ENCODE measurements around the gene ACBD6.

The ACBD6 gene

DNA sequence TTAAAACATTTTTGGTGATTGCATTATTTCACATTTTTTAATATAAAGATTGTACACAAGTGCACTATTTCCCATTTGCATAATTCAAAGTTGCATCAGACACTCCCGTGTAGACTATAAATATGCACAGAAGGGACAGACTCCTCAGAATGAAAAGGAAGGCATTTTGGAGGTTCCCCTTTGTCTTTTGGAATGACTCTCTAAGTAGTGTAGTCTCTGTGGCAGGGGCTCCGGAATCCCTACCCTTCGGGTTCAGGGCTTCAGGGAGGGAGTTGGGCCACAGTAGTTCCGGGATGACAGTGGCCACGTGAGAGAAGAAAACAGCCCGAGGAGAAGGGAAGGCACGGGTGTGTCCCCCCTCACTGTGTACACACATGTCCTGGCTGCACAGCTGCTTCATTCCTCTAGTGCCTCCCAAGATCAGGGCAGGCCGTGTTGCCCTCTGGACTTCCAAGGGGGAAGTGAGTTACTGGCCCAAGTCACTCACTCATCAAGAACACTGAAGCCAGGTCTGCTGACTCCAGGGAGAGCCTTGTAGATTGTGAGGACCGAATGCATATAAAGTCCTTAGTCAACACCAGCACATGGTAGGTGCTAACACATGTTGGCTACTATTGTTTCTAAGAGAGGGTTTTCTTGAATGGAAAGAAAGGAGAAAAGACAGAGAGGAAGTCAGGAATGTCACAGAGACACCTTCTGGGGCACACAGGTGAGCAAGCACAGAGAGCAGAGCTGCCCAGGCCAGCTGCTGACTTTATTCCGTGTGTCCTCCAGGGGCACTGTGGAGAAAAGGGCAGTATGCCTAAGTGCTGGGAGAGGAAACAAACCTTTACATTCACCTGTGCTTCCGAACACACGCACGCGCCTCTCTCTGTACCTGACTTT lies 232.5 kb downstream of the ACBD6 start:
- DNase-seq (ENCODE audit: low read depth in 2 of 2), result no peak

DNA sequence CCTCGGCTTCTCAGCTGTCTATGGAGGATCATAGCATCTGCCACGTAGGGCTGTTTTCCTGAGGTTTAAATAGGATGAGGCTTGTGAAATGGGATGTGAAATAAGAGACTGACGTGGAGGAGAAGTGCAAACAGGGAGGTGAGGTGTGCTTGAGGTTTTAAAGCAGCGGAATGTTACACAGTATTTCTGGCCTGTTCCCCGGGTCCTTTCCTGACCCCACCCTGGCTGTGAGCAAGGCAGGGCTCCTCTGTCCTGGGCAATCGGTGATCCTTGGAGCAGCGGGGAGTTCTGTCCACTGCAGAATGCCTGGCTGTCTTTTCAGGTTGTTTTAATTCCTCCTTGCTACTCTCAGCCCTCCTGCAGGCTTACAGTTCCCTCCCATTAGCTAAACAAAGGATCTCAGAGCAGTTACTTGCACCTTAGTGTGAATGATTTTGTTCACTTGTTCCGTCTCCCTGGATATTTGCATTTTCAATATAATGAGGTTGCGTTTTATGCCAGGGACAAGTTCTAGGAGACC lies 233.8 kb downstream of the ACBD6 start:
- no peak for DNase-seq (ENCODE audit: low read depth in 2 of 2)

DNA sequence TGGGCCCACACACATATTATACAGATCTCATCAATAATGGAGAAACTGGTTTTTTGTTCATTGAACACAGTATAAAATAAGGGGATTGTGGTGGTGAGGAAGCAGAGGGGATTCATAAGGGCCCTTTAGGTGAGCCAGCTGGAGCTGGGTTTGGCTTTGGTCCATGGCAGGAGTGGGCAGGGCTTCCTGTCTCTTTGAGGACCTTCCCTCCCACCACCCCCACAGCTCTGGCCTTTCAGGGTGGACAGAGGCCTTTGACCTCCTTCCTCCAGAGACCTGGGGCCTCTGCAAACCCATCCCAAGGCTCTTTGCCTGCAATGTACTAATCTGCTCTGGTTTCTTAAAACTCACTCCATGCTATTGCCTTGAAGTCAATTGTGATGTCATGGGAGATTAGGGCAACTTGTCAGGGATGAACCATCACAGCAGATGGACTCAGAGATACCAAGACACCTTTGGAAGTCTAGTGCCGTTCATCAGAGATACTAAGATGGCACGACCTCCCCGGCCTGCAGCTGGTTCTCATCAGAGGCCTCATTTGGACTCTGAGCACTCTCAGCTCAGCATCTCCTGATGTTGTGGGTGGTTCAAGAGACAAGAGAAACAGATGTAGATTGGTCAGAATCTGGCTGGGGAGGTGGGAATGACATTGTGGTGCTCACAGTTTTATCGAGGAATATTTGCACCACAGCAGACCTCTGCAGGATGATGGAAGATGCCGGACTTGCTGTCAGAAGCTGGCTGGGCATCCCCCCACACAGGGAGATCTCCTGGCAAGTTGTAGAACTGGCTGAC lies 234.4 kb downstream of the ACBD6 start:
- DNase-seq (ENCODE audit: low read depth in 2 of 2), result no peak

DNA sequence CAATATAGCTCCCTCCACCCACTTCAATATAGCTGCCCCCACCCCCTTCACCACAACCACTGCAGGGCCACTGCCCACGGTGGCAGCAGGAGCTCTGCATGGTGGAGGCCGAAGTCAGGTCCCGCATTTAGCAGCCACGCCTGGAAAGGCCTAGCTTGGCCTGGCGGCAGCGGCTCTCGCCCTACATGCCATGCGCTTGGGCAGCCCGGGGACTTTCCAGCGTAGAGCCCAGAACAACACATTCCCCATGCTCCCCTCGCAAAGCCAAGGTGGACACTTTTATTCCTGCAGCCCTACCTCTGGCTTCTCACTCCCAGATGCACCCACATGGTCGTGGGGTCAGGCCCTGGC lies 235.2 kb downstream of the ACBD6 start:
- DNase-seq (ENCODE audit: low read depth in 2 of 2), result no peak

DNA sequence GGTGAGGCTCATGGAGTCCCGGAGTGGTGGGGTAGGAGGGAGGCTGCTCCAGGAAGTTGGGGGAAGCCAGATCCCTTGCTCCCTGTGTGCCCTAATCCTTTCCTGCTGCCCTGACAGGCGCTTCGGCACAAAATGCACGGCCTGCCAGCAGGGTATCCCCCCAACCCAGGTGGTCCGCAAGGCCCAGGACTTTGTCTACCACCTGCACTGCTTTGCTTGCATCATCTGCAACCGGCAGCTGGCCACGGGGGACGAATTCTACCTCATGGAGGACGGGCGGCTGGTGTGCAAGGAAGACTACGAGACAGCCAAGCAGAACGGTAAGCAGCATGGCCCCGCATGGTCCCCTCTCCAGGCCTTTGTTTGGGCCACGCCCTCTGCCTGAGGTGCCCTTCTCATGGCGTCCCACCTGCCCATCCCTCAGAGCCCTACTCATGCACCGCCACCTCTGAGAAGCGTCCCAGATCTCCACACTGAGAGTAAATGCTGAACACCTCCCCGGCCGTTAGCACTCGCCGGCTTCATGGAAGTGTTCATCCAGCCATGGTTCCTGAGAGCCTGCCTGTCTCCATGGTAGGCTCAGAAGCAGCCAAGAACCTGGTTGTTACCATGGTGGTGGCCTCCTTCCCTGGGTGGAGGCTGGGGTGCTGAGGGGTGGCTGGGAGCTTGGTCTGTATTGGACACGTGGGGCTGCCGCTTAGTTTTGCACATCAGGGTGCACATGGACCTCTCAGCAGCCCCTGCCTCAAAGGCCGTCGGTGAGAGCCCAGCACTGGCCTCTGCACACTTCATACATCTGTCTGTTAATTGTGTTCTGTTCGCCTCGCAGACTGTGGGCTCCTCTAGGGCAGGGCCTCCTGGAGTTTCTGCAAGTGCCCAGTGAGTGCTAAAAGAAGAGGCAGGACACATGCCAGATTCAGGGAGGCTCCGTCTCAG lies 235.8 kb downstream of the ACBD6 start:
- no peak for DNase-seq (ENCODE audit: low read depth in 2 of 2)

DNA sequence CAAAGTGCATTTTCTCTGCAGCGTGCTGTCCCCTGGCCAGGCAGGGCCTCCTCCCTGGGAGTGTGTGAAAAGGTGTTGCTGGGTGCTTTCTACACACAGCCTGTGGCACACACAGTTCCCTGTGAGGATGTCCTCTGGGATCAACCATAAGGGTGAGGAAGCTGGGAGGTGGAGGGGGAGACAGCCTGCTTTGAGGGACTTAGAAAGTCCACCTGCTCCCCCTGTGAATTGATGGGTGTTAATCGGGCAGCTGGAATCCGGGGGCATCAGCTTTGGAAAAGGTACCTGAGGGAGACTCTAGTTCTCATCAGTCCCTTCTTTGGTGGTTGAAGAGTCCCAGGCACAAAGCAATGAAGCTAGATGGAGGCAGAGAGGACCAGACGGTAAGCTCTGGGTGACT lies 236.5 kb downstream of the ACBD6 start:
- DNase-seq (ENCODE audit: low read depth in 2 of 2), result no peak

DNA sequence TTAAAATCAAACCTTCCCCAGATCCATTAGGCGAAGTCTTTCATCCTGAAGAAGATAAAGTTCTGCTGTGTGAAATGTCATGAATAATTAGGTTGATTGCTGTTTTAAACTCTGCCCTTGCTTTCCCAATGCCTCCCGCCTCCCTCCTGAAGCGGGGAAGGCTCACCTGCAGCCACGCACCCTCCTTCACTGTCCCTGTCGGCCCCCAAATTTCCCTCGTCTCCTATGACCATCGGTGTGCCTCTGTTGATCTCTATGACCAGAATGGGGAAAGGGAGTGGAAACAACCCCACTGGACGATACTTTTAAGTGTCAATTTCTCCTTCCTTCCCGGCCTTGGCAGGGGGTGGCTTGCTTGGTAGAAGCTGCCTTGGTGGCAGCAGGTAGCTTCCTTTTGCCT lies 237.2 kb downstream of the ACBD6 start:
- DNase-seq (ENCODE audit: low read depth in 2 of 2), result no peak

DNA sequence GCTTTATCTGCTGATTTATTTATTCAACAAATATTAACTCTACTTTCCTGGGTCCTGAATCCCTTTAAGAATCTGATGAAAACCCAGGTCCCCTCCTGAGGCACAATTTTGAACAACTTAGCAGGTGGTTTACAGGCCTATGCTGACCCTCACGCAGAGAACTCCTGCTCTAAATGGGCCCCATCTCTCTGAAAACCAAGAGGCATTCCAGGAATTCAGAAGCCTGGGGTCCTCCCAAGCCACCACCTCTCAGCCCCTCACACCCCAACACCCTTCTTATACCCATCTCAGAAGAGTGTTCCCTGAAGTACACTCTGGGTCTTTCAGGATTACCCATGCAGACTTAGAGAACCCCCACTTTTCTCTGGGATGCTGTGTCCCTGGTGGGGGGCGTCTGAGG lies 237.8 kb downstream of the ACBD6 start:
- DNase-seq (ENCODE audit: low read depth in 2 of 2), result no peak

DNA sequence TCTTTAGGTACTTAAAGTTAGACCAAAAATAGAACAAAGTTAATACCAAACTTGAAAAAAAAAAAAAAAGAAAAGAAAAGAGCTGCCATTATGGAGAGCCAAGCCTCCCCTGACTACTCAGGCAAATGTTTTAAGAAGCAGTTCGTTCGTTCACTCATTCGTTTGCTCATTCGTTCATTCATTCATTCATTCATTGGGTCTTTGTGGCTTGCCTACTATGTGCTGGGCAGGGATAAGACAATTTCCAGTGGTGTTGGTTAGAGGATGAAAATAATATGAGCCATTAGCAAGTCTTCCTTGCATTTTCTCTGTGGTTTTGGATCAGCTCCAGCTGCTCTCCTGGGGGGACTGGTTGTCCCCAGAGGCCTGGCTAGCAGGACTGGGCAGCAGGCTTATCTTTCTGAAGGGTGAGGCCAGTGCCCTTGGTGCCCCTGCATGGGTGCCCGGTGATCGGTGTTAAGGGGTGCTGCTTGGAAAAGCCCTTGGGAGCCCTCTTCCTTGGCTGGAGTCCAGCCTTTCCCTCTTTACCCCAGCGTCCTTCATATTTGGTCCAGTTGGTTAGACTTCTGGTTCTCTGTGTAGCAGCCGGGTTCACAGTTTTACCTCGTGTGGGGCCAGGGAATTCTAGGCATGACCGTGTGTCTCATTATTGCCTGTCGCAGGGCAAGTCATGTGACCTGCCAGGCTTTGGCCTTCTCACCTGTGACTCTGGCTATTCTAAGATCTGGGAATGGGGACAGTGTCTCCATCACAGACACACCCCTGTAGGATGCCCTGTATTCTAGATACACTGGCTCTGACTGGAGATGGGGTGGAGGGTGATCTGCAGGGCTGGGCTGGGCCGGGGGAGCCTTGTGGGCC lies 239.5 kb downstream of the ACBD6 start:
- no peak for DNase-seq (ENCODE audit: low read depth in 2 of 2)

DNA sequence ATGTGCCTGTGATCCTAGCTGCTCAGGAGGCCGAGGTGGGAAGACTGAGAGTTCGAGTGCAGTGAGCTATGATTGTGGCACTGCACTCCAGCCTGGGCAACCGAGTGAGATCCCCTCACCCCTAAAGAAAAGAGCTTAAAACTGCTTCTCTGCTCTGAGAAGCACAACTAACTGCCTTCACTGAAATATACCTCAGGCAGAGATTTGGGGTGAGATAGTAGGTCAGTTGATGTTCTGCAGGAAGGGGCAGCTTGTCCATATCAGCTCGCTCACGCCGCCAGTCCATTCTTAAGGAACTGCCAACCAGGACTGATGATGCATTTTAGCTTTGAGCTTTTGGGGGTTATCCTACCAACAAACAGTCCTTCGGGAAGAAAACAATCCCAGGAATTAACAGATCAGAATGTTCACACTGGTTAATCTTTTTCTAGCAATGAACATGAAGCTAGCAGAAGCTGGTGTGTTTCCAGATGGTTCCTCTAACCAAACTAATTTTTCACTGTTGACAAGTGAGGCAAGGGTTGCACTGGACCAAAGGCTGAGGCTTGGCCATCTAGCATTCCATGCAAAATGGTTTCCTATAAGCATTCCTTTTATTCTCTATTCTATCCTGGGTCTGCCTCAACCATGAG lies 240.7 kb downstream of the ACBD6 start:
- no peak for DNase-seq (ENCODE audit: low read depth in 2 of 2)

DNA sequence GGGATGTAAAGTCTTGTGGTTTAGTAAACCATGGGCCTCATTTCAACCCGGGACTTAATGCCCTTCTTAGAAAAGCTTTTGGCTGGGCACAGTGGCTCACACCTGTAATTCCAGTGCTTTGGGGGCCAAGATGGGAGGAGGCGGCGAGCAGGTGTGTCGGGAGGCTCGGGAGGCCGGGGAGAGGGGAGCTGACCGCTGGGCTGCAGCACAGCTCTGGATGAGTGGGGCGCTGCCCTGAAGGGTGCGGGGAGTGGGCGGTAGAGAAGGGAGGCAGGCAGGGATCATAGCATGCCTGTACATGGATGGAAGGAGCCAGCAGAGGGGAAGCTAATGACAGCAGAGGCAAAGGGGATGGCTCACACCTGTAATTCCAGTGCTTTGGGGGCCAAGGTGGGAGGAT lies 241.3 kb downstream of the ACBD6 start:
- DNase-seq (ENCODE audit: low read depth in 2 of 2), result no peak

DNA sequence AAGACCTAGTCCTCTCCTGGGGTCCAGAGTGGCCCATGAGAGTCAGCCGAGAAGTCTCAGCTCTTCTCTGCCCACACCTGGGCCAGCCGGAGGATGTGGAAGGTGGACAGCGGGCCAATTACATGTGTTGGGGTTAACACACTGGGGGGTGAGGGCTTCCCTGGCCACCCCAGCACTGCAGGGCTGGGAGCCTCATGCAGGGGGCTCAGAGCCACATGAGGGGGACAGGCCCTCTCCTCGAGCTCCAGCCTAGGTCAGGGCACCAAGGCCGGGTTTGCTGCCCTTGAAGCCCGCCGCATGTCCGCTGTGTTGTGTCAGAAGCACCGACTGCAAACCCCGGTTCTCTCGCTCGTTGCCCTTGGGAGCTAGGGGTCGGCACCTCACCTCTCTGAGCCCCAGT lies 241.8 kb downstream of the ACBD6 start:
- no peak for DNase-seq (ENCODE audit: low read depth in 2 of 2)

DNA sequence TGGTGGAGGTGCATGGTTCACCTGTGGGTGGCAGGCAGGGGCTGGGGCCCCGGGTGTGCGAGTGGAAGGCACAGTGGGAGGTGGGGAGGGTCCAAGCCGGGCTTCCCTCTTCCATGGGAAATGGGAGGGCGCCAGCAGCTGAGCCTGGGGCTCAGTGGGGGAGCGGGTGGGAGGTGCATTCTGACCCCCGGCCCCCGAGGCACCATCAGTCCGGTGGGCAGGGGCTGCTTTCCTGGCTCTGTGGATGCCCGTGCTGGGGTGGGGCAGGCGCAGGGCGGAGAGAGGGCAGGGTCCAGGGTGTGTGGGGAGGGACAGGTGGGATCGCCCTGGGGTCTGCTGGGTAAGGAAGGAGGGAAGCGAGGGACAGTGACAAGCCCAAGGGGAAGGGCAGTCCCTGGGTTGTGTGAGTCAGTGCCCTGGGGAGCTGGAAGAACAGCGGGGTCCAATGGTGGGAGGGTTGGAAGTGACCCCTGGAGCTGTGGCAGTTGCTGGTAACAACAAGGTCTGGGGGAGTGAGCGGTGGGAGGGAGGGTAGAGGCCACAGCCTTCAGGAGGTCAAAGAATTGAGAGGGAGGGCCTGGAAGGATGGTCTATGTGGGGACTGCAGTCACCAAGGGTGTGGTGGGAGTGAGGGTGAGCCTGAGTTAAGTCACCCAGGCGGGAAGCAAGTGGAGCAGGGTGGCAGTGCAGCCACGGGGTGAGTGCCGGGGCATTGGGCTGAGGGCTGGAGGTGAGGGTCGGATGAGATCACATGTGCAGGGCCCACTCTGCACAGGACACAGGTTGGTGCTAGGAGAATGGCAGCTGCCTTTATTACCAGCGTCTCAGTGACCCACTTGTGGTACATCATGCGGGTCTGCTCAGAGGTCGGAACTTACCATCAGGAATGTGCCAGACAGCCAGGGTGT lies 242.7 kb downstream of the ACBD6 start:
- no peak for DNase-seq (ENCODE audit: low read depth in 2 of 2)

DNA sequence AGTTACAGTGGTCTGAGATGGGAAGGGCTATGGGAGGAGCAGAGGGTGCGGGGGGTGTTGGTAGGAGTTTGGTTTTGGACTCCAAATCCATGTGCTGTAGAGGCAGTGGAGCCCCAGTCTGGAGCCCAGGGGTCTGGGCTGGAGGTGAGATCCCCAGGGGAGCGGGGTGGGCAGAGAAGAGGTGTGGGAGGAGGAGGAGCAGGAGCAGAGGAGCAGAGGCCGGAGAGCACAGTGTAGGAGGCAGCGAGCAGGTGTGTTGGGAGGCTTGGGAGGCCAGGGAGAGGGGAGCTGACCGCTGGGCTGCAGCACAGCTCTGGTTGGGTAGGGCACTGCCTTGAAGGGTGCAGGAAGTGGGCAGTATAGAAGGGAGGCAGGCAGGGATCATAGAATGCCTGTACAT lies 243.4 kb downstream of the ACBD6 start:
- no peak for DNase-seq (ENCODE audit: low read depth in 2 of 2)

DNA sequence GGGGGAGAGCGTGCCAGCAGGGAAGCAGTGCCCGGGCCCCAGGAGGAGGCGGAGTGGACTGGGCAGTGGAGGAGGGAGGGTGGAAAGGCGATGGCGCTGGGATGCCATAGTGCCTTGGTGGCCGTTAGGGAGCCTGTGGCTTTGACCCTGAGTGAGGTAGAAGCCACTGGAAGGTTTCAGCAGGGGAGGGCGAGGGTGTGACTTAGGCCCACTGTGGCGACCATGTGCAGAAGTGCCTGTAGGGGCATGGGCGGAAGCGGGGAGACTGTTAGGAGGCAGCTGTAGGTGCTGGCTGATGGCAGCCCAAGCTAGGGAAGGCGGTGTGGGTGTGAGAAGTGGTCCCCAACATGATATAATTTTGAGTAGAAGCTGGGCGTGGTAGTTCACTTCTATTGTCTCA lies 244.1 kb downstream of the ACBD6 start:
- no peak for DNase-seq (ENCODE audit: low read depth in 2 of 2)

DNA sequence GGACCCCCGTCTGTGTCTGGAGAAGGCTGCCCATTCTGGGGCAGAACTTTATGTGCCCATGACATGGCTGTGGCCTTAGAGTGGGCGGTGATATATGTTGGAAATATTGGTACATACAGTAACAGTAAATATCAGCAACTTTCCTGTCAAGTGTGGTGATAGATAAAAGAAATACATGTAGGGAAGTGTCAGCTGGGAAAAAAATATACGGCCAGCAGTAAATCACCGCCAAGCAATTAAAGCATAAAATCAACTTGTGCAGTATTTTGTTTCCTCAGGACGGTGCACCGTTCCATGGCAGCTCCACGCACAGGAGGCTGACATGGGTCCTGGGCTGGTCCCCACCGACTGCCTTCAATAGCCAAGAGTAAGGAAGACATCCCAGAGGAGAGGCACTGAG lies 244.9 kb downstream of the ACBD6 start:
- DNase-seq (ENCODE audit: low read depth in 2 of 2), result no peak

DNA sequence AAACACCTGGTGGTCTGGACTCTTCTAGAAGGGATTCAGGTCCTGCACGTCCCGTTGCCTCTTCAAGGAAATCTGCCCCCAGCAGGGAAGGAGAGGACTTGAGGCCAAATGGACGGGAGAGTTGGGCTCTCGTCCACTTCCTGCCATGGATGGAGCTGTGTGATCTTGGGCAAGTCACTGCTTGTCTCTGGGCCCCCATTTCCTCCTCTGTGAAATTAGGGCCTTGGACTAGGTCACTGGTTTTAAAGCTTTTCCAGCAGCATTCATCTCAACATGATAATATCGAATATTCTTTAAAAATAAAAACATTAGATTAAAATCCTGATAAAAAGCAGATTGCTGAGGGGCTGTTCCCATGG lies 245.4 kb downstream of the ACBD6 start:
- no peak for DNase-seq (ENCODE audit: low read depth in 2 of 2)

DNA sequence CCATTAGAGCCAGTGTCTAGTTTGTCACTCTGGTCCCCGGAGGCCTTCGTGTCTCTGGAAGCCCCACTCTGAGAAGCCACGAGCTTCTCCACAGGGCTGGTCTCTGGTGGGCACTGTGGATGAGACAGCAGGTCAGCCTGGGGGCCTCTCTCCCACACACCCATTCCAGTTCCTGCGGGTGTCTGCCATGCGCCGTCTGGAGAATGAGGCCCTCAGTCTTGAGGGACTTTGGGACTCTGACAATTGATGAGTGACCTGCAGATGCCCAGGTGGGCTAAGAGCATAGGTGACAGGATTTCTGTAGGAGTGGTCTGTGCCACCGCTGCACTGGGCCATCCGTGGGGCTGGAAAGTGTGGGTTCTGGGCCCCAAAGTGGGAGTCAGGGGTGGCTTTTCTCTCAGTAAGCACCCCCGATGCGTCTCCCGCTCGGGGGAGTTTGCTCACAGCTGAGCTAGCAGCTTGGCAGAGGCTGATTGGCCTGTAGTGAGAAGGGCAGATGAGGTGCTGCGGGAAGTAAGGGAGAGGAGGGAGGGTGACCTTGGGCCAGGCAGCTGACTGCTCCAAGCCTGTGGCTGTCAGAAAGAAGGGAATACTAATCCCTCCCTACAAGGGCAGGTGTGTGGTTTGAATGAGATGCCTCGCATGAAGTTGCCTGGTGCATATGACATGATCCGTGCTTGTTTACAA lies 245.9 kb downstream of the ACBD6 start:
- no peak for DNase-seq (ENCODE audit: low read depth in 2 of 2)

Data from activated CD8-positive, alpha-beta memory T cell treated with anti-CD3 and anti-CD28 coated beads for 4 hours (primary cell).